B cell (primary cell): Measurements from ENCODE around the gene COLEC12. TPM values are rescaled to one million over a fixed set of nuclear protein-coding genes. Genes with fewer than 3 reads are reported as not detected.

Experiments used
- ATAC-seq: fragments of 200-7000 bp; cut with Tn5 transposase; one replicate; pipeline ENCODE4 v1.10.0; 2021; ENCODE audit warnings: low read depth, mild to moderate bottlenecking, moderate number of reproducible peaks, moderate library complexity
- CTCF ChIA-PET: fragments of 350-600 bp; sonication (Branson Sonifier 250); formaldehyde crosslinking; loops from one replicate; lab custom pipeline; 2021; ENCODE audit warnings: antibody characterized with exemption, inconsistent platforms; lab: Charles Lee
- POLR2A ChIA-PET: fragments of 350-600 bp; sonication (Branson Sonifier 250); formaldehyde crosslinking; loops from one replicate; lab custom pipeline; 2021; ENCODE audit warnings: antibody characterized with exemption; lab: Charles Lee
- DNase-seq: peaks from one replicate; pipeline ENCODE4 v3.0.0; 2013
- H2AFZ ChIP-seq: 2 replicates; pipeline ENCODE4 v1.6.1; 2012; ENCODE audit warnings: mild to moderate bottlenecking, low read depth, low read length; ENCODE audit not compliant: insufficient read depth, poor library complexity, severe bottlenecking
- H3K27ac ChIP-seq, 2 donors: 1 replicate in 1 of 2; 2 replicates in 1 of 2; pipeline ENCODE4 v1.5.1; 2012 to 2013; ENCODE audit warnings: low read length in 2 of 2, mild to moderate bottlenecking in 2 of 2, moderate library complexity in 1 of 2
- H3K27me3 ChIP-seq, 4 experiments: fragments of 200-600 bp in 1 of 4; sonication (generic) in 1 of 4; replicated peaks in 1 of 4; 1 replicate in 2 of 4; 2 replicates in 2 of 4; pipeline versions ENCODE4 v1.6.1 to v1.7.0; 2013 to 2016; ENCODE audit warnings: low read length in 3 of 4, mild to moderate bottlenecking in 2 of 4, mixed read lengths in 1 of 4, moderate library complexity in 1 of 4; ENCODE audit not compliant: insufficient read depth in 4 of 4, control insufficient read depth in 3 of 4; ENCODE audit errors: control extremely low read depth in 1 of 4
- H3K36me3 ChIP-seq, 2 experiments: replicated peaks in 1 of 2; 1 replicate in 1 of 2; 2 replicates in 1 of 2; pipeline versions ENCODE4 v1.6.1 to v1.7.1; 2013; ENCODE audit warnings: low read length in 1 of 2; ENCODE audit not compliant: insufficient read depth in 2 of 2, control insufficient read depth in 1 of 2; ENCODE audit errors: control extremely low read depth in 1 of 2, extremely low read depth in 1 of 2
- H3K4me1 ChIP-seq, 2 donors: fragments of 200-600 bp in 1 of 2; sonication (generic) in 1 of 2; 1 replicate in 1 of 2; 2 replicates in 1 of 2; pipeline versions ENCODE4 v1.5.1 to v1.6.1; 2013 to 2017; ENCODE audit warnings: low read length in 2 of 2; ENCODE audit not compliant: control insufficient read depth in 2 of 2, insufficient read depth in 2 of 2
- H3K4me2 ChIP-seq: replicated peaks from 2 replicates; pipeline ENCODE3; 2012; ENCODE audit warnings: mild to moderate bottlenecking, low read depth, low read length; ENCODE audit not compliant: poor library complexity, severe bottlenecking
- H3K4me3 ChIP-seq, 5 experiments: fragments of 200-600 bp in 1 of 5; sonication (generic) in 1 of 5; 1 replicate in 3 of 5; 2 replicates in 2 of 5; pipeline versions ENCODE4 v1.5.1 to v1.7.0; 2011 to 2016; ENCODE audit warnings: low read length in 4 of 5, mild to moderate bottlenecking in 4 of 5, low read depth in 2 of 5, control low read depth in 1 of 5, moderate library complexity in 1 of 5; ENCODE audit not compliant: insufficient read depth in 1 of 5; ENCODE audit errors: control extremely low read depth in 1 of 5, extremely low read depth in 1 of 5
- H3K79me2 ChIP-seq: fragments of 200-600 bp; sonication (generic); one replicate; pipeline ENCODE4 v1.6.0; 2016; ENCODE audit warnings: low read length; ENCODE audit not compliant: control insufficient read depth, insufficient read depth
- H3K9ac ChIP-seq: fragments of 200-600 bp; sonication (generic); 2 replicates; pipeline ENCODE4 v1.6.1; 2017; ENCODE audit warnings: mild to moderate bottlenecking, low read length, moderate library complexity
- H3K9me3 ChIP-seq, 3 donors: one replicate each; pipeline versions ENCODE4 v1.6.1 to v1.7.1; 2013; ENCODE audit warnings: low read length in 2 of 3; ENCODE audit not compliant: control insufficient read depth in 2 of 3, insufficient read depth in 1 of 3; ENCODE audit errors: control extremely low read depth in 1 of 3
- H4K20me1 ChIP-seq: 2 replicates; pipeline ENCODE4 v1.6.0; 2012; ENCODE audit warnings: mild to moderate bottlenecking, low read length; ENCODE audit not compliant: insufficient read depth, control insufficient read depth, poor library complexity, severe bottlenecking
- H3K27ac Mint-ChIP-seq: one replicate; pipeline ENCODE4 v1.8.0; 2021; ENCODE audit warnings: mixed read lengths
- H3K27me3 Mint-ChIP-seq: one replicate; pipeline ENCODE4 v1.8.0; 2021; ENCODE audit warnings: mixed read lengths
- H3K4me1 Mint-ChIP-seq: one replicate; pipeline ENCODE4 v1.8.0; 2021; ENCODE audit warnings: mixed read lengths
- H3K4me3 Mint-ChIP-seq: one replicate; pipeline ENCODE4 v1.8.0; 2021; ENCODE audit warnings: mixed read lengths
- H3K9me3 Mint-ChIP-seq: one replicate; pipeline ENCODE4 v1.8.0; 2022; ENCODE audit warnings: mixed read lengths; ENCODE audit not compliant: insufficient read depth
- EZH2 ChIP-seq: IDR thresholded peaks from 2 replicates; pipeline ENCODE4 v1.6.1; 2012; ENCODE audit warnings: borderline replicate concordance, low read depth, mild to moderate bottlenecking, moderate library complexity, low read length; ENCODE audit not compliant: insufficient read depth, poor library complexity, severe bottlenecking
- WGBS: methylation state at CpG from one replicate; pipeline ENCODE4 v1.1.5; 2013; ENCODE audit warnings: missing lambda C conversion rate; ENCODE audit not compliant: insufficient coverage; 5-methylcytosine and 5-hydroxymethylcytosine counted together
- intact Hi-C: fragments of 100-400 bp; cut with micrococcal nuclease; formaldehyde crosslinking; loops from one replicate; pipeline ENCODE4 v1.10.0; 2022
- polyA plus RNA-seq: library from polyadenylated mRNA; depleted of rRNA; stranded (reverse); fragments of >200 nt; gene quantifications from 2 replicates; pipeline ENCODE4 v1.2.3, GENCODE V29; 2012
- total RNA-seq, 2 donors: library from RNA; stranded (reverse); fragments of 120-200 nt in 1 of 2; gene quantifications; 1 replicate in 1 of 2; 2 replicates in 1 of 2; pipeline versions ENCODE4 v1.2.3 to v1.2.4, GENCODE V29; 2013 to 2022
- TF ChIP-seq, protein P1 (sequence below): fragments of 200-600 bp; IDR thresholded peaks from one replicate; pipeline ENCODE4 v1.8.0; 2022; ENCODE audit warnings: antibody characterized with exemption, mild to moderate bottlenecking

COLEC12 gene
- total and polyA plus RNA-seq, 2 donors (not counting 1 experiment from before 2014, with no cell fraction given), result not detected

DNA sequence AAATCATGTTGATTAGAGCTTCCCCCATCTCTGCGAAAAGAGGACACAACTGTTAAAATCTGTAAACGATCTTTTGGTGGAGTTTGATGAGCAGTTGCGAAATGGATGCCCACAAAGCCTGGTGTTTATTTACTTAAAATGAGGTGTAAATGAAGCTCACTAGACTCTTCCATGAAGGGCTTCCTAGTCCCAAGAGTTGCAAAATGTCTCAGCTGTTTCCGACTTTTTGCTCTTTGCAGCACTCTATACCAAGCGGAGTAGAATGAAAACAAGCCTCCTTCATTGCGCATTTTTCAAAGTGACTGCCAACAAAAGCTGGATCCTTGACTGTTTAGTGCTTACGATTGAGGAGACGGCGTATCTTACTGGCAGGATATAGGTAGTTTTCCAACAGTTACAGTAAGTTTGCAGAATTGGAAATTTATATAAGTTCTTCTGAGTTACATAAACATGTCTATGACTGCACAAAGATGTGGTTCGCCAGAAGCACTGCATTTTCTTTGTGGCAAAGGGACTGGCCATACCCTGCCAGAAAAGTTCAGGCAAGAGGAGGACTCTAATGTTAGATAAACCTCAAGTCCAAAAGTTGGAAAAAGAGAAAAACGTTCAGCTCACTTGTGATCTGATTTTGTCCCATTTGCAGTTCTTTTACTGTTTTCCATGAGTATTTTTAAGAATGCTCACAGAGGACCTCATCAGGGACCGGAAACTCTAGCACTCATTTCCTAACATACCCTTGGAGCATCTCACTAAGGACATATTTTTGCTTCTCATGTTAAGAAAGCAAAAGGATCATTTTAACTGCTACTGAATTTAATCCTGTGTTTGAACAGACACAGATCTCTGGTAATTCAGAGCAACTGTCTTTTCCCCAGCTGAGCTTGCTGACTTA, 42.7 kb downstream of the COLEC12 start:
- H3K27me3 Mint-ChIP-seq, result peaks cover 19% of the 10 kb centered on the region
- H3K27ac Mint-ChIP-seq, result no peak overlapping the region
- H3K36me3 ChIP-seq, result no peaks in the 10 kb centered on the region
- no peak overlapping the region for H3K27ac ChIP-seq
- no peak overlapping the region for H2AFZ ChIP-seq
- H3K4me3 Mint-ChIP-seq, result no peak overlapping the region
- intact Hi-C loops, result no loop called here
- TF ChIP-seq EZH2, result no peak
- TF ChIP-seq, protein P1, sequence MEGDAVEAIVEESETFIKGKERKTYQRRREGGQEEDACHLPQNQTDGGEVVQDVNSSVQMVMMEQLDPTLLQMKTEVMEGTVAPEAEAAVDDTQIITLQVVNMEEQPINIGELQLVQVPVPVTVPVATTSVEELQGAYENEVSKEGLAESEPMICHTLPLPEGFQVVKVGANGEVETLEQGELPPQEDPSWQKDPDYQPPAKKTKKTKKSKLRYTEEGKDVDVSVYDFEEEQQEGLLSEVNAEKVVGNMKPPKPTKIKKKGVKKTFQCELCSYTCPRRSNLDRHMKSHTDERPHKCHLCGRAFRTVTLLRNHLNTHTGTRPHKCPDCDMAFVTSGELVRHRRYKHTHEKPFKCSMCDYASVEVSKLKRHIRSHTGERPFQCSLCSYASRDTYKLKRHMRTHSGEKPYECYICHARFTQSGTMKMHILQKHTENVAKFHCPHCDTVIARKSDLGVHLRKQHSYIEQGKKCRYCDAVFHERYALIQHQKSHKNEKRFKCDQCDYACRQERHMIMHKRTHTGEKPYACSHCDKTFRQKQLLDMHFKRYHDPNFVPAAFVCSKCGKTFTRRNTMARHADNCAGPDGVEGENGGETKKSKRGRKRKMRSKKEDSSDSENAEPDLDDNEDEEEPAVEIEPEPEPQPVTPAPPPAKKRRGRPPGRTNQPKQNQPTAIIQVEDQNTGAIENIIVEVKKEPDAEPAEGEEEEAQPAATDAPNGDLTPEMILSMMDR, result no peak
- H3K9ac ChIP-seq, result no peak overlapping the region
- ChIA-PET CTCF (no interaction called here), POLR2A (no interaction called here)
- H3K27me3 ChIP-seq, result peaks cover 0 to 6% (median 0%) of the 10 kb centered on the region in 4 experiments
- H3K9me3 ChIP-seq, result peaks cover 0 to under 1% (median 0%) of the 10 kb centered on the region in 3 donors
- 77% methylated on average over 9 of the region's 12 CpGs for WGBS
- DNase-seq, result no peak
- no peak overlapping the region for H3K4me2 ChIP-seq
- H3K4me1 Mint-ChIP-seq, result no peaks in the 10 kb centered on the region
- no peak overlapping the region for H3K4me3 ChIP-seq
- no peaks in the 10 kb centered on the region for H3K79me2 ChIP-seq
- peaks cover 7% of the 10 kb centered on the region for H3K9me3 Mint-ChIP-seq
- no peak for ATAC-seq
- H4K20me1 ChIP-seq, result no peaks in the 10 kb centered on the region
- H3K4me1 ChIP-seq, result no peaks in the 10 kb centered on the region

DNA sequence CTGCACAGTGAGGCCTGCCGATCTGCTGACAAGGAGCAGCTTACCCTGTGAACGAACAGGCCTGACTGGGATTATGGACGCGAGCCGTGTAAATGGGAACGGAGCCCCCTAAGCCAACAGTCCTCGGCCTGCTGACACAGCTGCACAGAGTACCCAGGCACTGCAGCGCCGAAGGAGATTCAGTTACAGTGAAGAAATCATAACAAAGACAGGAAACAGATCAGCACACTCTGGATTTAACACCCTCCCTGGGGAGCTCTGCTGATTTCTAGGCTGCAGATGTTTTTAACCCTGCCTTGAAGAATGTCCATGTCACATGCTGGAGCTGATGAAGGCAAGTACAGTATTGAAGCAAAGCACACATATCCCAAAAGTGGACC, 43.4 kb downstream of the COLEC12 start:
- H2AFZ ChIP-seq, result no peak overlapping the region
- intact Hi-C loops, result no loop called here
- no peak overlapping the region for H3K4me2 ChIP-seq
- ATAC-seq, result no peak
- DNase-seq, result no peak
- 4% methylated on average over 9 of the region's 9 CpGs for WGBS
- H3K9ac ChIP-seq, result no peak overlapping the region
- H3K9me3 ChIP-seq, result peaks cover 0 to 3% (median 0%) of the 10 kb centered on the region in 3 donors
- H4K20me1 ChIP-seq, result no peaks in the 10 kb centered on the region
- CTCF ChIA-PET, result no interaction called here
- POLR2A ChIA-PET, result no interaction called here
- TF ChIP-seq, protein P1, result no peak
- Mint-ChIP-seq H3K27me3 (peaks cover 19% of the 10 kb centered on the region), H3K4me3 (no peak overlapping the region), H3K4me1 (no peaks in the 10 kb centered on the region), H3K9me3 (peaks cover 10% of the 10 kb centered on the region), H3K27ac (no peak overlapping the region)
- no peaks in the 10 kb centered on the region for H3K4me1 ChIP-seq
- H3K27me3 ChIP-seq, result peaks cover 0 to 6% (median 0%) of the 10 kb centered on the region in 4 experiments
- H3K27ac ChIP-seq, result no peak overlapping the region
- H3K36me3 ChIP-seq, result no peaks in the 10 kb centered on the region
- H3K4me3 ChIP-seq, result no peak overlapping the region
- no peaks in the 10 kb centered on the region for H3K79me2 ChIP-seq
